GM21825 (cell line): ENCODE results near the gene CTNNA1.
"Not testable (repeated sequence)": the region's sequence is repeated elsewhere in the genome, so short reads cannot be mapped to it uniquely, and the experiment has no call there.

Source experiments
- ATAC-seq: cut with Tn5 transposase; IDR thresholded peaks from one replicate; pipeline ENCODE4 v1.9.1; 2021; ENCODE audit warnings: mild to moderate bottlenecking, moderate library complexity; ENCODE audit not compliant: unreplicated experiment

CTNNA1 gene

GRCh38 chr5:138889994-138890393, 136.8 kb downstream of the CTNNA1 start:
- no peak for ATAC-seq

- ATAC-seq = no peak
These were observed 137.4 kb downstream of the CTNNA1 start for GRCh38 chr5:138890644-138891043.

- ATAC-seq = no peak
These were observed 142.7 kb downstream of the CTNNA1 start for GRCh38 chr5:138895918-138896317.

GRCh38 chr5:138898299-138898698, 145.1 kb downstream of the CTNNA1 start:
- no peak for ATAC-seq

- ATAC-seq = no peak
These were observed 145.5 kb downstream of the CTNNA1 start for GRCh38 chr5:138898742-138899141.

- ATAC-seq = no peak
These were observed 147.2 kb downstream of the CTNNA1 start for GRCh38 chr5:138900281-138900965.

- no peak for ATAC-seq
These were observed 148.5 kb downstream of the CTNNA1 start for GRCh38 chr5:138901716-138902115.

GRCh38 chr5:138903130-138903775, 150.0 kb downstream of the CTNNA1 start:
- no peak for ATAC-seq

- ATAC-seq = no peak
These were observed 152.3 kb downstream of the CTNNA1 start for GRCh38 chr5:138905541-138905940.

- no peak for ATAC-seq
These were observed 156.5 kb downstream of the CTNNA1 start for GRCh38 chr5:138909734-138910133.

GRCh38 chr5:138910546-138911185, 157.4 kb downstream of the CTNNA1 start:
- no peak for ATAC-seq

GRCh38 chr5:138911441-138911840, 158.2 kb downstream of the CTNNA1 start:
- ATAC-seq = no peak

- ATAC-seq = no peak
These were observed 158.9 kb downstream of the CTNNA1 start for GRCh38 chr5:138912093-138912492.

- ATAC-seq = no peak
These were observed 160.5 kb downstream of the CTNNA1 start for GRCh38 chr5:138913773-138914172.

- no peak for ATAC-seq
These were observed 161.1 kb downstream of the CTNNA1 start for GRCh38 chr5:138914338-138914737.

- no peak for ATAC-seq
These were observed 165.5 kb downstream of the CTNNA1 start for GRCh38 chr5:138918686-138919085.

GRCh38 chr5:138920181-138920580, 167.0 kb downstream of the CTNNA1 start:
- no peak for ATAC-seq

GRCh38 chr5:138921362-138921761, 168.1 kb downstream of the CTNNA1 start:
- ATAC-seq = not testable (repeated sequence)

GRCh38 chr5:138922494-138922893, 169.3 kb downstream of the CTNNA1 start:
- no peak for ATAC-seq

GRCh38 chr5:138925090-138925635, 171.9 kb downstream of the CTNNA1 start:
- ATAC-seq = no peak

GRCh38 chr5:138926257-138926656, 173.0 kb downstream of the CTNNA1 start:
- ATAC-seq = no peak
